ENCODE measurements around the gene RMND5A. TPM values are rescaled to one million over a fixed set of nuclear protein-coding genes. Genes with fewer than 3 reads are reported as not detected.

RMND5A gene
- total RNA-seq, result 13.6 and 21.4 TPM in 2 replicates

GRCh38 chr2:86719637-86720539, at the start of gene RMND5A:
TSS of gene RMND5A (plus strand) at chr2:86720291. CDS start at chr2:86720668, 377 bp downstream.

GRCh38 chr2:86790676-86791572, 70.8 kb downstream of the RMND5A start, which contains the start of gene CD8A:
TSS of gene CD8A (minus strand) at chr2:86790913. CDS start at chr2:86790825, 88 bp downstream.

Other genes with a start within 250 kb of the RMND5A start
- 66.5 and 78.6 TPM in 2 replicates for gene CHMP3, start 156.8 kb upstream of the RMND5A start, total RNA-seq
- 25.5 and 27.9 TPM in 2 replicates for gene RNF103, start 96.4 kb upstream of the RMND5A start, total RNA-seq
- not detected in 2 replicates for gene CD8A, start 70.6 kb downstream of the RMND5A start, total RNA-seq
- gene CD8B, start 141.6 kb downstream of the RMND5A start, total RNA-seq, result not detected in 2 replicates
- gene RGPD1, start 221.8 kb downstream of the RMND5A start, total RNA-seq, result 0.24 and 2.4 TPM in 2 replicates